ENCODE data around the gene FUT8. TPM values are rescaled to one million over a fixed set of nuclear protein-coding genes. Genes with fewer than 3 reads are reported as not detected.

Gene FUT8
- polyA plus RNA-seq, 1 experiment: 45.1 TPM

DNA sequence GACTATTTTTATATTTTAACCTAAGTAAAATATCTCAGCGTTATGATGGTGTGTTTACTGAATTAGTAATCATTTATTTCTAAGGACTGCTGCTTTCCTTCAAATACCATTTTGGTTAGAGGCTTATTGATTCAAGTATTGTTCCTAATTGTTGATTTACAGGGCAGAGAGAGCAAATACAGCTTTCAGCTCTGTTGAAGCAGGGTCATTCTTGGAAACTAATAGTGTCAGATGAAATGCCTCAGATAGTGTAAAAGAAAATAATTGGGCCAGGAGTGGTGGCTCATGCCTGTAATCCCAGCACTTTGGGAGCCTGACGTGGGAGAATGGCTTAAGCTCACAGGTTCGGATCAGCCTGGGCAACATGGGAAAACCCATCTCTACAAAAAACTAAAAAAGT is 249.3 kb downstream of the FUT8 start:
- TF ChIP-seq, protein P1, sequence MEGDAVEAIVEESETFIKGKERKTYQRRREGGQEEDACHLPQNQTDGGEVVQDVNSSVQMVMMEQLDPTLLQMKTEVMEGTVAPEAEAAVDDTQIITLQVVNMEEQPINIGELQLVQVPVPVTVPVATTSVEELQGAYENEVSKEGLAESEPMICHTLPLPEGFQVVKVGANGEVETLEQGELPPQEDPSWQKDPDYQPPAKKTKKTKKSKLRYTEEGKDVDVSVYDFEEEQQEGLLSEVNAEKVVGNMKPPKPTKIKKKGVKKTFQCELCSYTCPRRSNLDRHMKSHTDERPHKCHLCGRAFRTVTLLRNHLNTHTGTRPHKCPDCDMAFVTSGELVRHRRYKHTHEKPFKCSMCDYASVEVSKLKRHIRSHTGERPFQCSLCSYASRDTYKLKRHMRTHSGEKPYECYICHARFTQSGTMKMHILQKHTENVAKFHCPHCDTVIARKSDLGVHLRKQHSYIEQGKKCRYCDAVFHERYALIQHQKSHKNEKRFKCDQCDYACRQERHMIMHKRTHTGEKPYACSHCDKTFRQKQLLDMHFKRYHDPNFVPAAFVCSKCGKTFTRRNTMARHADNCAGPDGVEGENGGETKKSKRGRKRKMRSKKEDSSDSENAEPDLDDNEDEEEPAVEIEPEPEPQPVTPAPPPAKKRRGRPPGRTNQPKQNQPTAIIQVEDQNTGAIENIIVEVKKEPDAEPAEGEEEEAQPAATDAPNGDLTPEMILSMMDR (IDR thresholded peaks at IDR 0.05; ENCODE audit: low read depth, low read length): no peak
- no peak for DNase-seq (ENCODE audit: low read depth, low spot score)
- CTCF ChIA-PET: no interaction called here
- POLR2A ChIA-PET: no interaction called here
- H3K27me3 ChIP-seq (ENCODE audit: control insufficient read depth, insufficient read depth, low read length): no peaks in the 10 kb centered on the region
- H3K27ac ChIP-seq (ENCODE audit: low read depth, low read length): no peak overlapping the region
- H3K9me3 ChIP-seq (ENCODE audit: control insufficient read depth, insufficient read depth, low read length): no peaks in the 10 kb centered on the region
- H3K4me3 ChIP-seq (ENCODE audit: low read depth, low read length): no peak overlapping the region

DNA sequence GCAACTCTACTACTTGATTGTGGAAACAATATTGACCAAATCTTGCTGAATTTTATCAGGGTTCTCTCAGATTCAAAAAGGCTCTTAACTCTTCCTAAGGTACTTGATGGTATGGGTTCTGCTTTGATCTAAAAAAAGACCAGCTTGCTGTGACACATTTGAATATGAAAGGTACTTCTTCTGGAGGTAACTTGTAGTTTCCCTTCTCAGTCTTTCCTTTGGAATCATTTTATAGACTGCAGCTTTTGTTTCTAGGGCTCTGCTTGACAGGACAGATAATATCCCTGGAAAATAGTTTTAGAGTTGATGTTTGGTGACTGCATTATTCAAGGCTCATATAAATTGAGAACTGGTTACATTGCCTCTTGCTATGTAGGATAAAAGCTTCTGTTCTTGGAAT is 251.9 kb downstream of the FUT8 start:
- no peaks in the 10 kb centered on the region for H3K27me3 ChIP-seq (ENCODE audit: control insufficient read depth, insufficient read depth, low read length)
- TF ChIP-seq, protein P1 (IDR thresholded peaks at IDR 0.05; ENCODE audit: low read depth, low read length): no peak
- no peak overlapping the region for H3K27ac ChIP-seq (ENCODE audit: low read depth, low read length)
- H3K9me3 ChIP-seq (ENCODE audit: control insufficient read depth, insufficient read depth, low read length): no peaks in the 10 kb centered on the region
- no peak overlapping the region for H3K4me3 ChIP-seq (ENCODE audit: low read depth, low read length)
- CTCF ChIA-PET: interaction anchor here (1.3 kb wide), 1 partner anchor 14 kb away, joined by 5 read pairs; no protein-coding TSS in a partner anchor
- POLR2A ChIA-PET: interaction anchor here (0.6 kb wide), 1 partner anchor 1545 kb away, joined by 8 read pairs; no protein-coding TSS in a partner anchor
- no peak for DNase-seq (ENCODE audit: low read depth, low spot score)

DNA sequence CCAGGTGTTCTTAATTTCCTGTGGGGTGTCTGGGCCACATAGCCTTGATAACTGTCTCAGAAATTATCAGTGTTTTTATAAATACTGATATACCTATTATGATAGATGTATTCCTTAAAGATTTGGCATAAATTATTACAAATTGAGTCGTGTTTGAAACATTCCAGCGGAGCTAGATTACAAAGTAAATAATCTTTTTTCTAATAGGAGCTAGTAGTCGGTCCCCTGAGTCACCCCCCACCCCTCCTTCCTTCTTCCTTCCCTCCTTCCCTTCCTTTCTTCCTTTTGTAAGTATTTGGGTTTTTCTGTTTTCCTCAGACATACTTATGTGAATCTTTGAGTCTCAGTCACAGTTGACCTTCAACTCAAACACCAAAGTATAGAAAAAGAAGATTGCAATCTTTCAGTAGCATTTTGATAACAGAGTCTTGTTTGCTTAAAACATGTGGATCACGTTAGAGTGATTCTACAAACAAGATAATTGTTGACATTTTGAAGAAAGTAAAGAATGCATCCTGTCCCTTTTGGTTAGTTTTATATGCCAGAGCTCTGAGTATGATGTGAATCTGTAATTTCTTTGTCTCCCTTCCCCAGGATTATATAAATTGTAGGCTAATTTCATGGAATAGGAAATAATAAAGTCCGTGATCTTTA is 264.0 kb downstream of the FUT8 start:
- ChIA-PET POLR2A (no interaction called here), CTCF (no interaction called here)
- TF ChIP-seq, protein P1 (IDR thresholded peaks at IDR 0.05; ENCODE audit: low read depth, low read length): no peak
- H3K4me3 ChIP-seq (ENCODE audit: low read depth, low read length): no peak overlapping the region
- DNase-seq (ENCODE audit: low read depth, low spot score): no peak
- H3K27me3 ChIP-seq (ENCODE audit: control insufficient read depth, insufficient read depth, low read length): no peaks in the 10 kb centered on the region
- no peak overlapping the region for H3K27ac ChIP-seq (ENCODE audit: low read depth, low read length)
- H3K9me3 ChIP-seq (ENCODE audit: control insufficient read depth, insufficient read depth, low read length): no peaks in the 10 kb centered on the region

DNA sequence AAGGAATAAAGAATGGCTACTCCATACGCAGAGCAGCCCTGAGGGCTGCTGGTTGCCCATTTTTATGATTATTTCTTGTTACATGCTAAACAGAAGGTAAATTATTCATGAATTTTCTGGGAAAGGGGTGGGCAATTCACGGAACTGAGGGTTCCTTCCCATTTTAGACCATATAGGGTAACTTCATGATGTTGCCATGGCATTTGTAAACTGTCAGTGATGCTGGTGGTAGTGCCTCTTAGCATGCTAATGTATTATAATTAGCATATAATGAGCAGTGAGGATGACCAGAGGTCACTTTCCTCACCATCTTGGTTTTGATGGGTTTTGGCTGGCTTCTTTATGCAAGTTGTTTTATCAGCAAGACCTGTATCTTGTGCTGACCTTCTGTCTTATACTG is 273.0 kb downstream of the FUT8 start:
- DNase-seq (ENCODE audit: low read depth, low spot score): no peak
- TF ChIP-seq, protein P1 (IDR thresholded peaks at IDR 0.05; ENCODE audit: low read depth, low read length): no peak
- H3K4me3 ChIP-seq (ENCODE audit: low read depth, low read length): no peak overlapping the region
- CTCF ChIA-PET: no interaction called here
- POLR2A ChIA-PET: no interaction called here
- H3K27ac ChIP-seq (ENCODE audit: low read depth, low read length): no peak overlapping the region
- H3K9me3 ChIP-seq (ENCODE audit: control insufficient read depth, insufficient read depth, low read length): no peaks in the 10 kb centered on the region
- no peaks in the 10 kb centered on the region for H3K27me3 ChIP-seq (ENCODE audit: control insufficient read depth, insufficient read depth, low read length)

DNA sequence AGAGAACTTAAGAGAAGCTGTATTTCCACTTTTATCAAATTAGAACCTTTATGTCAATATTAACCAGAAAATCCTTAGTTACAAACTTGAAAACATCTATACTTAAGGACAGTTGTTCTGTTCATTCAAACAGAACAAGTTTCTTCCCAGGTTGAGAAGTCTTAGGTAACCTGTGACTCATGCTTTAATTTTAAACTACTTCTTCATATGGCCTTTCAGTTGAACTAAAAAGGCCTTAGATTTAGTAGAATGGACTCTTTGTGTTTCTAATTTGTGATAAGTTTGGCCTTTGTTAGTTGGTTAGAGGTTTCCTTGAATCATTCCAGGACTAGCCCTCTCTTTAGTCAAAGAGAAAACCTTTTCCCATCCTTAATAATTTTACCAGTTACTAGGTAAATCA is 274.2 kb downstream of the FUT8 start:
- ChIA-PET POLR2A (no interaction called here), CTCF (no interaction called here)
- TF ChIP-seq, protein P1 (IDR thresholded peaks at IDR 0.05; ENCODE audit: low read depth, low read length): no peak
- Histone ChIP-seq H3K27ac (ENCODE audit: low read depth, low read length) (no peak overlapping the region), H3K27me3 (ENCODE audit: control insufficient read depth, insufficient read depth, low read length) (no peaks in the 10 kb centered on the region), H3K4me3 (ENCODE audit: low read depth, low read length) (no peak overlapping the region), H3K9me3 (ENCODE audit: control insufficient read depth, insufficient read depth, low read length) (no peaks in the 10 kb centered on the region)
- DNase-seq (ENCODE audit: low read depth, low spot score): no peak
